Liver (tissue), 3 donors: ENCODE data around the gene TMEM120B.

Source experiments
- CTCF ChIP-seq: fragments of 150-350 bp; IDR thresholded peaks from 2 replicates; pipeline ENCODE4 v1.5.1; 2017; ENCODE audit warnings: improper control_type of control experiment, low read depth, low read length; ENCODE audit not compliant: missing input control
- GABPA ChIP-seq, 2 donors: IDR thresholded peaks in 1 of 2; conservative IDR thresholded peaks in 1 of 2; 2 replicates each; pipeline ENCODE4 v1.6.1; 2016; ENCODE audit warnings: antibody characterized with exemption in 2 of 2, mild to moderate bottlenecking in 1 of 2, moderate library complexity in 1 of 2
- HNF4A ChIP-seq, 2 donors: conservative IDR thresholded peaks; 2 replicates each; pipeline ENCODE4 v1.6.1; 2016; ENCODE audit warnings: antibody characterized with exemption in 2 of 2, mild to moderate bottlenecking in 2 of 2
- HNF4G ChIP-seq: IDR thresholded peaks from 2 replicates; pipeline ENCODE4 v1.6.1; 2016; ENCODE audit warnings: antibody characterized with exemption
- RAD21 ChIP-seq, 2 donors: IDR thresholded peaks; 2 replicates each; pipeline ENCODE4 v1.6.1; 2016; ENCODE audit warnings: antibody characterized with exemption in 2 of 2, mild to moderate bottlenecking in 2 of 2
- REST ChIP-seq: IDR thresholded peaks from 2 replicates; pipeline ENCODE4 v1.6.1; 2016; ENCODE audit warnings: antibody characterized with exemption, mild to moderate bottlenecking
- RXRA ChIP-seq, 2 donors: IDR thresholded peaks; 2 replicates each; pipeline ENCODE4 v1.6.1; 2017 to 2018; ENCODE audit warnings: antibody characterized with exemption in 2 of 2, mild to moderate bottlenecking in 1 of 2
- SP1 ChIP-seq: IDR thresholded peaks from 2 replicates; pipeline ENCODE4 v1.6.1; 2018; ENCODE audit warnings: antibody characterized with exemption, mild to moderate bottlenecking
- TAF1 ChIP-seq: conservative IDR thresholded peaks from 2 replicates; pipeline ENCODE4 v1.6.1; 2016; ENCODE audit warnings: antibody characterized with exemption, mild to moderate bottlenecking
- YY1 ChIP-seq: IDR thresholded peaks from 2 replicates; pipeline ENCODE4 v1.6.1; 2016; ENCODE audit warnings: antibody characterized with exemption, mild to moderate bottlenecking
- donor health status: healthy.
- donor health status: healthy.

GRCh38 chr12:121697093-121697698 lies 15.4 kb upstream of the TMEM120B start:
- TF ChIP-seq RAD21 (IDR thresholded peaks at IDR 0.05), result peak; percentile 86
- no peak for TF ChIP-seq HNF4G
- TF ChIP-seq CTCF, result peak; percentile 62
- TF ChIP-seq REST, result no peak
- TF ChIP-seq TAF1, result no peak
- no peak for TF ChIP-seq RXRA (IDR thresholded peaks at IDR 0.05)
- TF ChIP-seq HNF4A (conservative IDR thresholded peaks at IDR 0.05), result no peak
- no peak for TF ChIP-seq YY1
- no peak for TF ChIP-seq GABPA (IDR thresholded peaks at IDR 0.05 in 1 of 2, conservative IDR thresholded peaks at IDR 0.05 in 1 of 2)
- no peak for TF ChIP-seq SP1
